HG03064 (cell line): ENCODE measurements around the gene FZD1.

ENCODE experiments used
- ATAC-seq: cut with Tn5 transposase; IDR thresholded peaks from one replicate; pipeline ENCODE4 v1.9.1; 2021; ENCODE audit warnings: low read depth; ENCODE audit not compliant: unreplicated experiment

Gene FZD1

DNA sequence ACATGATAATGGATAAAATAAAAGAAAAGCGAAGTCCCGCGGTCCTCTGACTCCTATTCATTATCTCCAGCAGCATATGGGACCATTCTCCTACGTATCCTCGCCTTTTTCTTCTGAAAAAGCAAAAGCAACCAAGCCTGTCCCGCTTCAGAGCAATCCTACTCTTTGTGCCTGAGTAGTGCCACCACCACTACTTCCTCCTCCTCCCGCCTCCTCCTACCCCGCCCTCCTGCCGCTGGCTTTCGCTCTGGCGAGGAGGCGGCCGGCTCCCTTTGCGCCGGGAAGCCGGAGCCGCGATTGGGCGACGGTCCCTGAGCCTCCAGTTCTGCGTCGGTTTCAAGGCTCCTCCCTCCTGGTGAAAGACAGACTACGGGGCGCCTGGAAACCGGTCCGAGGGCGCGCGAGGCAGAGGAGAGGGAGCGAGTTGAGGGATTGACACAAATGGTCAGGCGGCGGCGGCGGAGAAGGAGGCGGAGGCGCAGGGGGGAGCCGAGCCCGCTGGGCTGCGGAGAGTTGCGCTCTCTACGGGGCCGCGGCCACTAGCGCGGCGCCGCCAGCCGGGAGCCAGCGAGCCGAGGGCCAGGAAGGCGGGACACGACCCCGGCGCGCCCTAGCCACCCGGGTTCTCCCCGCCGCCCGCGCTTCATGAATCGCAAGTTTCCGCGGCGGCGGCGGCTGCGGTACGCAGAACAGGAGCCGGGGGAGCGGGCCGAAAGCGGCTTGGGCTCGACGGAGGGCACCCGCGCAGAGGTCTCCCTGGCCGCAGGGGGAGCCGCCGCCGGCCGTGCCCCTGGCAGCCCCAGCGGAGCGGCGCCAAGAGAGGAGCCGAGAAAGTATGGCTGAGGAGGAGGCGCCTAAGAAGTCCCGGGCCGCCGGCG is at the start of gene FZD1:
TSS of gene FZD1 (plus strand) at position 388 of the 878 bp plus-strand sequence. CDS start at position 836, 448 bp downstream.
- peak; percentile 89 for ATAC-seq

DNA sequence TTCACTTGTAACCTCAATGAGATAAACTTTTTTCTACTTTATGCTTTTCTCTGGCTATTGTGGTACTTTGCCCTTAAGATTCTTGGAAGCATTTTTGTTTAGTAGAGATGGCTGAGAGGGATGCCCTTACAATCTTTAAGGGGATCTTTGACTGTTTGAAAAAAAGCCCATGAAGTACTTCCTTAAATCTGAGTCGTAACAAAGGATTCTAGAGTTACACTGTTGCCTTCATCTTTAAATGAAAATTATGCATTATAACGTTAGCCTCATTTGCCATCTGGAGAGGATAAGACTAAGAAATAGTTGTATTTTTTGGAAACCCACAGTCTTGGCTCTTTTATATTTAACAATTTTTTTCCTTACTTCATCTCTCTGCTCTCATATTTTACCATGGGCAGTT is 37.8 kb upstream of the FZD1 start:
- ATAC-seq, result no peak

DNA sequence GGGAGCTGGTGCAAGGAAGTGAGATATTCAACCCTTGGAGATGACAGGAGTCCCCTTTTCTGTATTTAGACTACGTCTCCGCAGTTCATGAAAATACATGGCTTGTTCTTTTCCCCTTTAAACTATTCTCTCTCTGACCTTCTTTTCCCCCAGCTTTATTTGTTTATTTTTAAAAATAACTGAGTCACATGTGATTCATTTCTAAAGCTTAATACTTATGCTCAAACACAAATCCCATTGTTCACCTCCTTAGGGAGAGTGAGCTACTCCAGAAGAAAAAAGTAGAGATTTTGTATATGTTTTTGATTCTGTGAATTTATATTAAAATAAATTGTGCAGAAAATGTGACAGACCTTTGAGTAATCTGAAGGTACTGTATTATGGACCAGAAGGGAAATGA is 35.9 kb upstream of the FZD1 start:
- ATAC-seq, result no peak

DNA sequence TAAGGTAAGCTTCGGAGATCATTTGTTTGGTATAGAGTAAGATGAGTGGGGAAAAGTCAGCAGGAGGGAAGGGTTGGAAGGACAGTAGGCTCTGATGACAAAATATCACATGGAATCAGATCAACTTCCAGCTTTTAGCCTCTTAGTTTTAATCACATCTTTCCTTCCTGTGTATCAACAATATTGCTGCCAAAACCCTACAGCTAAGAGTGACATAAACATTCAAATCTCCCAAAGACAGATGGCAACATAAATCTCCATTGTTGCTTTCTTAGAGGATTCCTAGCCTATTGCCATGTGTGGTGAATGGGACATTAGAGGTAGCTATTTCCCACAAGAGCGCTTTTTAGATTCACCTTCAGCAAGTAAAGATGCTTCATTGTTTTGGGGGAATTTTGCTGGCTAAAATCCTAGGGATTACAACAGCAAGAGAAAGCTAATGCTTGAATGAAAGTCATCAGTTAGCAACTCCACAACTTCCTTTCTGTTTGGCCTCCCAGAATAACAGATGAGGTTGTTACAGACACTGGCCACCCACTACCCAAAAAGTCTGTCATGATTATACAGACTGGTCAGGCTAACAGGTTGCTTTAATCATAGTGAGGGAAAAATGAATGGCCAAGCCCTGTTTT is 35.2 kb upstream of the FZD1 start:
- no peak for ATAC-seq

DNA sequence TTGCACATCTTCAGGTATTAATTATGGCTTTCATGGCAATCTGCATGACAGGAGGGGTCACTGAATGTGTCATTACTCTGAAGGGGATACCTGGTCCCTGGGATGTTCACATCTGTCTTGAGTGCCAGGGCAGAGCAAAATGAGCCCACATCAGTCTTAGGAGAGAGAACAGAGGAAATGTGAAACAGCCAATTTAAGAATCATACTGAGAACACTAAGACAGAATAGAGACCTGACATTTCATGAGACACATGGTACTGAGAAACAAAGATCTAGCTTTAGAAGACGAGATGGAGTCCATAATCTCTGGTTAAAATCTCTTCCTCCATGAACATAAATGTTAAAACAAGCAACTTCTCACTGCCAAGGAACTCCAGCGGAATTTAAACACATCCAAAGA is 34.1 kb upstream of the FZD1 start:
- no peak for ATAC-seq

DNA sequence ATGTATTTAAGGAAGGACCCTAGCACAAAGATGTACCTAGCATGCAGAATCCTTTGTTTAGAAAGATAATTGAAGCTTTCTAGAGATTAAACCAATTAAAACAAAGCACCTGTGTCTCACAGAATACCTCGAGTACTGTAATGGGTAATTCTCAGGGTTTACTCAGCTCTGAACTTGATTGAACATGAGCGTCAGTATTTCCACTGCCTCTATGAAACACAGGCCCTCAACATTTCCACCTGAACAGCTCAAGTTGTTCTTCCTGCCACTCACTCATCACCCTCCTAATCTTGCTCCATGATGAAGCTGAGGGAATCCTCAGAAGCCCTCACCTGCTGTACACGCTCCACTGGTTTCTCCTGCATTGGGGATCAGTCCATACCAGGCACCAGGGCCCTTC is 33.7 kb upstream of the FZD1 start:
- ATAC-seq, result no peak

DNA sequence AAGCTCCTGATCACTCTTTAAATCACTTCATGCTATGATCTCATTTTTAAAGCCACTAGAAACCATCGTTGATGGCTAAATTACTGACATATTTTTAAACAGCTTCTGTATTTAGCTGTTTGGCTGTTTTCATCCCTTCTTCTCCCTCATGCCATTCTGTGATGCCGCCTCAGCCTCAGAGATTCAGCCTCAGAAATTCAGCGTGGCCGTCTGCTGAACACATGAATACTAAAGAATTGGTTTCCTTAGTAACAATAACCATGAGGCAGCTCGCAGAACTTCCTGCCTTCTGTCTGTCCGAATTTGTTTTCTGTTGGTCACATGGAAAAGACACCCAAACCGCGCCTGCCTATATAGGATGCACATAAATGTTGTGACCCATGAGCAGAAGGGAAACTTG is 31.0 kb upstream of the FZD1 start:
- ATAC-seq, result no peak

DNA sequence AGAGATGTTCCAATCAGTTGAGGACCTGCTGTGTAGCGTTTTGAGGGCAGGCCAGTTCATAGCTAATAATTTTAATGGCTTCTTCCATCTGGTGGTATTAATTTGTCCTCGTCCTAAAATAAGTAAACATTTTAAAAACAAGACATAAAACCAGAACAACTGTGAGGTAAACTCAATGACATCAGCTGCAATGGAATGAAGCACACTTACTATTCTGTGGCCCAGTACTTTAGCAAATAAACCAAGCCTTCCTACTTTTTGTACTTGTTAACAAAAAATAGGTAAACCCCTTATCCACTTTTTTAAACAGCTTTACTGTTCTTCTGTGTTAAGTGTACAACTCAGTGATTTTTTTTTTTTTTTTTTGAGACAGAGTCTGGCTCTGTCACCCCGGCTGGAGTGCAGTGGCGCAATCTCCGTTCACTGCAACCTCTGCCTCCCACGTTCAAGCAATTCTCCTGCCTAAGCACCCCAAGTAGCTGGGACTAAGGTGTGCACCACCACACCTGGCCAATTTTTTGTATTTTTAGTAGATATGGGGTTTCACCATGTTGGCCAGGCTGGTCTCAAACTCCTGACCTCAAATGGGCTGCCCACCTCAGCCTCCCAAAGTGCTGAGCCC is 28.9 kb upstream of the FZD1 start:
- ATAC-seq, result no peak

DNA sequence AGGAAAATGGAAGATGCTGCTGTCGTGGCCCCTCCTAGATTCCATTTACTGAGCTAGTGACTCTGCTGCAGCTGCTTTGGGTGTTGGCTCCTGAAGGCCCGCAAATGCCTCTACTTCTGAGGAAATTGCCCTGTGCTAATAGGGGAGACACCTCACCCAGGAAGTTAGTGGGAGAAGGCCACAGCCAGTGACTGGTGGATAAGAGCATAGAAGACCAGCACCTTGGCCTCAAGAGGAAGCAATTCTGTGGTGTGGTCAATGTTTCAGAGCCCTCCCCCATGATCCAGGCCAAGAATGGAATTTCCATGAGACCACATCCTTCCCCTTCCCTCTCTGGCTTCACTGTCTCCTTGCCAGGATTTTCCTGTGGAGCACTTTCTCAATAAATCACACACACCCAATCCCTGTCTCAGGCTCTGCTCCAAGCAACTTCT is 25.0 kb upstream of the FZD1 start:
- ATAC-seq, result no peak

DNA sequence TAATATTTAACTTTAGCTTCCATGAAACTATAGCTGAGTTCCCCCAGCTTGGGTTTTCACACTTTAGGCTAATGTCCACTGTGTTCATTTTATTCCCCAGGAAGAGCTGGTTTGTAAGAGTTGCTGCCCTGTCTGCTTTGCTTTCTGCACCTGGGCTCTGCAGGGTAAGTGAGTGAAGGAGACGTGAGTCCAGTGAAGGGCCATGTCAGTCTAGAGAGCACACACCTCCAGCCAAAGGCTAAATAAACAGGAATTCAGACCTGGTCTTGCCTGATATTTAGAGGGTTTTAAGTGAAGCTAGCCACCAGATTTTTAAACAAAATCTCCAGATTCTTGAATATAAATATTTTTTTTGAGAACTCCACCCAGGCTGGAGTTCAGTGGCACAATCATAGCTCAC is 24.5 kb upstream of the FZD1 start:
- no peak for ATAC-seq

DNA sequence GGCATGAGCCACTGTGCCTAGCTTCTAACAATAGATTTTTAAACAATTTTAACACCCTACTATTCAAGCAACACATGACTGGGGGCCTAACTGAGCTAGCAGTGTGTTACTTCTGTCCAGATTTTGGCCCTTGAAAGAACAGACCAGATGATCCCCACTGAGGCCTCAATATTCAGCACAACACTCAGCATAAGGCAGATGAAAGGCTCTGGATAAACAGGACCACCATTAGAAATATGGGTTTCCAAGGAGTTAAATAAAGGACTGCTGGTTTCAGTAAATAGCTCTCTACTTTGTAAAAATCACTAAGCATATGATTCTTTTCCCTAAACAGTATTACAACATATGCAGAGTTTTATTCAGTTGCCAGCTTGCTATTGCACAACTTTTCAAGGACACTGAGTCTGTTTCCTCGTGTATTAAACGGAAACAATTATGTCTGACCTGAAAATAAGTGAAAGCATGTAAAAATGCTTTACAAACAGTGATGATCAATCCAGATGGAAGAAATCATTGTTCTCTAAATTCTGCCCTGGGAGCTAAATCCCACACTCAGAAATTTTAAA is 23.8 kb upstream of the FZD1 start:
- ATAC-seq, result no peak

DNA sequence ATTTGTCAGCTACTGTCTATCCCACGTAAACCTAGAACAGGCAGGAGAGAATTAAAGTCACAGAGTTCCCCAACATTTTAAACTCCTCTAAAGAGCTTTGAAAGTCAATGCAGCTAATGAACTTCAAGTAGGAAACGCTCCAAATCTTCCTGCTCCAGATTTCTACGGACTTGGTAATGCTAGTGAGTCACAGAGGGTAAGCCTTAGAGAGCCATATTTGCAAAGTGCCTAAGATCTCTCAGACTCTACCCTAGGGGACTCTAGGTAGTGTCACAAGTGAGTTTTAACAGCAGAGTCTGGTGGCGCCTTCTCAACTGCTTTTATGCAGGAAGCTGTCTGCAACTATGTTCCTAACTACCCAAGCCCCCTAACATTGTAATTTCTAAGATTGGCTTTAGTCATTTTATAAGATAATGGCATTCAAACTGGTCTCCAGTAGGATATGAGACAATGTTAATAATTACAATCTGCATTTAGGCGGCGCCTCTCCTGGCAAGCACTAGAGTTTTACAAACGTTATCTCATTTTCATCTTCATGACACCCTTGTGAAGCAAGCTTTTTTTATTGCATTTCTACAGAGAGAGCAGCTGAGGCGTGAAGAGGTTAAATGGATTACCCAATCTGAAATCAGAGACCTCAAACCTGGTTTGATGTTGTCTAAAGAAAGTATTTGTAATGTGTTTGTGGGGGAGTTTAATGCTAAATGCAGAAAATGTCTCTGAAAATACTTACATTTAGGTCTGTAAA is 22.0 kb upstream of the FZD1 start:
- ATAC-seq, result no peak

DNA sequence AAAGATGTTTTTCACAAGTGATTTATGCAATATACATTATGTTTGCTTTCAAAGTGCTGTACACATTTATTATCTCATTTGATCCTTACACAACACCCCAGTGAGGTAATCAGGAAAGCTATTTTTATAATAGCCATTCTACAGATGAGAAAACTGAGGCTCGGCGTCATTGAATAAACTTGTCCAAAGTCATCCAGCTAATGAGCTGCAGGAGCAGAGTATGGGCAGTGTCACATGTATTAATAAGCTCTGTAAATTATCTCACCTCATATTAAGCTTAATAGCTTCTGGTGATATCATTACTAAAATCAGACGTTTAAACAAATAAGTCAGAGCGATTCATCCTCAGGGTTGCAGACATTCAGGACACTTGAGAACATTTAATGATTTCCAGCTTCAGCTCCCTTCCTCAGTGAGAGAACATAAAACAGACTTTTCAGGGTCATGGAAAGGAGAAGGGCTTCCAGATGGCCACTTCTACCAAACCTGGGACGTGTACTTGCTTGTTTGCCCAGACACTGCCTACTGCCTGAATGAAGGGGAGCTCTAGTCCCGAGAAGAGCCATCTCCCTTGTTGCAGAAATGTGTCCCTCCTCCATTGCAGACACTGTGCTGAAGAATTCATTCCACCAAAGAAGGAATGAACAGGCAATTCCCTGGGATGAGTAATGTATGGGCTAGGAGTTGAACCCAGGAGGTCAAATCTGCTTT is 20.5 kb upstream of the FZD1 start:
- ATAC-seq, result no peak

DNA sequence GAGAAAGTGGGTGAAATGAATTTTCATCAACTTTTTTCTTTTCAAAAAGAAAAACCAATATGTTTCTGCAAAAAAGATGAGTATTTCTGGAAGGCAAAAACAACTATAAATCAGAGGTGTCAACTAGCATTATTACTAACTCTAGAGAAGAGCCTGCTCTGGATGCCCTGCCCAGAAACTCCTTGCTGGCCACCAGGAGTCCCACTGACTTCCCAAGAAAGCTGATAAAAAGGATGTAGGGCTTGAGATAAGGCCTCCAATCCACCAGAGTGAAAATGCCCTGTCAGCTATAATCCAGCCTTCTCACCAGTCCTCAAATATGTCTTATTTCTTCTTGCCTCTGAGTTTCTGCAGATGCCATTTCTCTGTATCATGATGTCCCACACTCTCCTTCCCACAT is 16.7 kb upstream of the FZD1 start:
- no peak for ATAC-seq

DNA sequence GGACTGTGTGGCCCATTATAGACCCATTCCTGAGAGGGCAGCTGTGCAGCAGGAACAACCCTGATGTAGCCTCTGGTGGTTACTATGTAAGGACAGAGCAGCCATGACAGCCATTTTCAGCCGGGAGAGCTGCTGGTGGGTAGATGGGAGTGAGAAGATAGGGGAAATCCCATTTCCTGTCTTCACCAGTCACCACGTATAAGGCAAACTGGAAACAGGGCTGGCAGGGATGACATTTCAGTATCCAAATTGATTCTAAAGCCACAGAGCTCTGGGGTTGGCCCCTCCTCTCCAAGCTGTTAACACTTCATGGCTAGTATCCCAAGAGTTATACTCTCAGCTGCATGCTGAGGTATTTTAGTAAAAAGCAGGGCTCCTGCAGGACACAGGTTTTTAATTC is 15.2 kb upstream of the FZD1 start:
- ATAC-seq, result no peak

DNA sequence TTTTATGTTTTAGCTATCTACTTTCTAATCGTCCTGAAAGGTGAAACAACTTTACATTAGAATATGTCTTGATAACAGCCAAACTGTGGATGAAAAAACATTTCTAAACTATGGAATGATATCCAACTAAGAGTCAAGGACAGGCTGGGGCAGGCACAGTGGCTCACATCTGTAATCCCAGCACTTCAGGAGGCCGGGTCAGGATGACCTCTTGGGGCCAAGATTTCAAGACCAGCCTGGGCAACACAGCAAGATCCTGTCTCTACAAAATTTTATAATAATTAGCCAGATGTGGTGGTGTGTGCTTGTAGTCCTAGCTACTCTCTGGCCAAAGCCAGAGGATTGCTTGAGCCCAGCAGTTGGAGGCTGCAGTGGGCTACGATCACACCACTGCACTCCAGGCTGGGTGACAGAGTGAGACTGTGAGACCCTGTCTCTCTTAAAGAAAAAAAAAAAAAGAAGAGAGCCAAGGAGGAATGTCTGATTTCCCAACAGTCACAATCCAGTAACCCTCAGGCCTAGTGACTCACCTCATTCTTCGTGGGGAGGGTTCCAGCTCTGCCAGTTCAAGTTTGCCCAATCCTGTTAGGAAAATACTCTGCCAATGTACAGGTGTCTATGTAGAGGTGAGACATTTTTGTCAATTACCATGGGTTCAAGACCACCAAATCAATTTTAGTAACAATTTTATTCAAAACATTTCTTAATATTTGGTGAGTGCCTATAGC is 14.6 kb upstream of the FZD1 start:
- no peak for ATAC-seq

DNA sequence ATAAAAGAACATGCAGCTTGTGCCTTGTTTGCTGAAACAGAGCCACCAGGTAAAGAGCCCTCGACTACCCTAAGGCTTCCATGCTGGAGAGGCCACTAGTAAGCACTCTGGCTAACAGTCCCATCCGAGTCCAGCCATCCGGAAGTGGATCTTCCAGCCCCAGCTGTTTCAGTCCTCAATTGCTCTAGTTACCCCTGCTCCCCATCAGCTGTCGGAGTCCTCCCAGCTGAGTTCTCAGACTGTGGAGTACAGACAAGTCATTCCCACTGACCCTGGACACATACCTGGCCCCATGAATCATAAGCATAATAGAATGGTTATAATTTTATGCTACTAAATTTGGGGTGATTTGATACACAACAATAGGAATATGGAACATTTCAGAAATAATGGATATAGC is 13.5 kb upstream of the FZD1 start:
- no peak for ATAC-seq

DNA sequence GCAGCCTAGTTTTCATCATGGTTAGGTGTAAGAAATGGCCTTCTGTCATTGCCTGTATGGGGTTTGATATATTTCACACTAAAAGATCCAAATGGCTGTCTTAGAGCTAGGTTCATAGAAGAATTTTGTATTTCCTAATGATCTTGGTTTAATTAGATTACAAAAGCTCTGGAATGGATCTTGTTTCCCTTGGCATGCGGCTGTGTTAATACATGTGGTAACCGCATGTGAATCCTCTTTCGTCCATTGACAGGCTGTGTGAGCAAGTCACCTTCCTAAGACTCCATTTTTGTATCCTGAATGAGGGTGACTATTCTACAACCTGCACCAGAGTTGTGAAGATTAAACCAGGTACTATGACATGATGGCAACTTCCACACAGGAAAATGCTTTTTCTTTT is 12.4 kb upstream of the FZD1 start:
- no peak for ATAC-seq

DNA sequence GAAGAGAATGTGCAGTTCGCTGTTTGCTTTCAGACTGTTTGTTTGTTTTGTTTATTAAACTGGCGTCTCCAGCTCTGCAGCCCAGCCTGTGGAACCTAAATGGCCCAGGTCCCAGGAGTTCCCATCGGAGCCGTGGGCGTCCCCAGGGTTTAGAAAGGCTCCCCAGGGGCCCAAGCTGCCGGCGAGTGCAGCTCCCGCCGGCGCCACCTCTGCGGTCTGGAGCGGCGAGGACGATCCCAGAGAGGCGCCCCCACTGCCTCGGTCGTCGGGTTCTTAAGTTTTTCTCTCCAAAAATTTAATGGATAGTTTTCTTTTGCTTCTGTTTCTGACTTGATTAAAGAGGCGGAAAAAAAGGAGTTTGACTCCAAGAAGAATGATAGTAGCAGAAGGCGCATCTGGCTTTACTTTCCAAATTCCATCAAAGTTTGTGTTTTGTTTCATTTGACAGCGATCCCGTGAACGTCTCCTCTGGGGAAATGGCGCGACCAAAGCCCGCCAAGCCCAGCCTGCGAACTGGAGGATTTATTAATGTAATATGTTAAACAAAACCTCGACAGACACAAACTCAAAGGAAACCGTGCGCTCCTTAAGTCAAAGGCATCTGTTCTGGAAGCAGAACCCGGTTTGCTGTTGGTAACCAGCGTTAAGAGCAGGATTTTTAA is 718 bp upstream of the FZD1 start:
- ATAC-seq, result no peak
